ENCODE data around the gene TNPO2.

Gene TNPO2

GRCh38 chr19:12750851-12751250 lies 27.1 kb upstream of the TNPO2 start:
- peaks cover 12% of the 10 kb centered on the region; the same call in 1 of the 2 replicates for H3K36me3 ChIP-seq (ENCODE audit: insufficient read depth, low read length)
- DNase-seq (ENCODE audit: low read depth, low spot score), result no peak
- no peak overlapping the region for H3K27ac ChIP-seq
- no peak overlapping the region for H3K4me3 ChIP-seq
- H3K9me3 ChIP-seq (ENCODE audit: low read depth, low read length), result no peaks in the 10 kb centered on the region
- H3K9ac ChIP-seq (ENCODE audit: insufficient read length), result no peak overlapping the region
- no peak for TF ChIP-seq POLR2AphosphoS5 (IDR thresholded peaks at IDR 0.05; ENCODE audit: borderline replicate concordance, low read depth, low read length)
- TF ChIP-seq EZH2 (IDR thresholded peaks at IDR 0.05), result no peak

- Histone ChIP-seq H3K9me3 (ENCODE audit: low read depth, low read length) (no peaks in the 10 kb centered on the region), H3K9ac (ENCODE audit: insufficient read length) (no peak overlapping the region), H3K27ac (no peak overlapping the region), H3K4me3 (peak overlapping the region; percentile 57), H3K36me3 (ENCODE audit: insufficient read depth, low read length) (peaks cover 12% of the 10 kb centered on the region; the same call in 1 of the 2 replicates)
- no peak for TF ChIP-seq EZH2 (IDR thresholded peaks at IDR 0.05)
- TF ChIP-seq POLR2AphosphoS5 (IDR thresholded peaks at IDR 0.05; ENCODE audit: borderline replicate concordance, low read depth, low read length), result no peak
- TF ChIP-seq FOXP2 (optimal IDR thresholded peaks at IDR 0.05; ENCODE audit: control extremely low read depth, extremely low read length, insufficient read depth), result no peak
- DNase-seq (ENCODE audit: low read depth, low spot score), result no peak
Observed at GRCh38 chr19:12749938-12750521, 26.3 kb upstream of the TNPO2 start.

- no peak for DNase-seq (ENCODE audit: low read depth, low spot score)
- Histone ChIP-seq H3K36me3 (ENCODE audit: insufficient read depth, low read length) (peaks cover 12% of the 10 kb centered on the region; the same call in 1 of the 2 replicates), H3K9me3 (ENCODE audit: low read depth, low read length) (no peaks in the 10 kb centered on the region), H3K27ac (no peak overlapping the region), H3K9ac (ENCODE audit: insufficient read length) (no peak overlapping the region), H3K4me3 (no peak overlapping the region)
- no peak for TF ChIP-seq EZH2 (IDR thresholded peaks at IDR 0.05)
- TF ChIP-seq POLR2AphosphoS5 (IDR thresholded peaks at IDR 0.05; ENCODE audit: borderline replicate concordance, low read depth, low read length), result no peak
- TF ChIP-seq FOXP2 (optimal IDR thresholded peaks at IDR 0.05; ENCODE audit: control extremely low read depth, extremely low read length, insufficient read depth), result no peak
Observed at GRCh38 chr19:12748489-12748888, 24.8 kb upstream of the TNPO2 start.

- H3K9me3 ChIP-seq (ENCODE audit: low read depth, low read length), result no peaks in the 10 kb centered on the region
- H3K27ac ChIP-seq, result no peak overlapping the region
- H3K4me3 ChIP-seq, result no peak overlapping the region
- no peak for DNase-seq (ENCODE audit: low read depth, low spot score)
- TF ChIP-seq FOXP2 (optimal IDR thresholded peaks at IDR 0.05; ENCODE audit: control extremely low read depth, extremely low read length, insufficient read depth) (no peak), EZH2 (IDR thresholded peaks at IDR 0.05) (no peak), POLR2AphosphoS5 (IDR thresholded peaks at IDR 0.05; ENCODE audit: borderline replicate concordance, low read depth, low read length) (no peak)
- H3K36me3 ChIP-seq (ENCODE audit: insufficient read depth, low read length), result peaks cover 12% of the 10 kb centered on the region; the same call in 1 of the 2 replicates
- no peak overlapping the region for H3K9ac ChIP-seq (ENCODE audit: insufficient read length)
Observed at GRCh38 chr19:12745166-12745897, 21.6 kb upstream of the TNPO2 start.

- no peak for TF ChIP-seq EZH2 (IDR thresholded peaks at IDR 0.05)
- H3K27ac ChIP-seq, result no peak overlapping the region
- DNase-seq (ENCODE audit: low read depth, low spot score), result no peak
- H3K9ac ChIP-seq (ENCODE audit: insufficient read length), result peak overlapping the region; percentile 97
- peaks cover 17% of the 10 kb centered on the region for H3K36me3 ChIP-seq (ENCODE audit: insufficient read depth, low read length)
- H3K9me3 ChIP-seq (ENCODE audit: low read depth, low read length), result no peaks in the 10 kb centered on the region
- H3K4me3 ChIP-seq, result peak overlapping the region; percentile 94
Observed at GRCh38 chr19:12737835-12738351, 14.2 kb upstream of the TNPO2 start.

- no peak for TF ChIP-seq FOXP2 (optimal IDR thresholded peaks at IDR 0.05; ENCODE audit: control extremely low read depth, extremely low read length, insufficient read depth)
- peak; percentile 82 for TF ChIP-seq POLR2AphosphoS5 (IDR thresholded peaks at IDR 0.05; ENCODE audit: borderline replicate concordance, low read depth, low read length)
Observed at GRCh38 chr19:12736995-12737834, 13.5 kb upstream of the TNPO2 start, which contains the start of gene GET3. Gene GET3 (plus strand): TSS chr19:12737497. CDS start chr19:12737506, 9 bp downstream.

GRCh38 chr19:12733369-12734214 lies 9.9 kb upstream of the TNPO2 start:
- DNase-seq (ENCODE audit: low read depth, low spot score), result no peak
- peak overlapping the region; percentile 92 for H3K4me3 ChIP-seq
- H3K9ac ChIP-seq (ENCODE audit: insufficient read length), result peak overlapping the region; percentile 97
- H3K9me3 ChIP-seq (ENCODE audit: low read depth, low read length), result no peaks in the 10 kb centered on the region
- peak overlapping the region; percentile 86 for H3K27ac ChIP-seq
- peaks cover 44% of the 10 kb centered on the region for H3K36me3 ChIP-seq (ENCODE audit: insufficient read depth, low read length)
- no peak for TF ChIP-seq FOXP2 (optimal IDR thresholded peaks at IDR 0.05; ENCODE audit: control extremely low read depth, extremely low read length, insufficient read depth)
- no peak for TF ChIP-seq POLR2AphosphoS5 (IDR thresholded peaks at IDR 0.05; ENCODE audit: borderline replicate concordance, low read depth, low read length)
- TF ChIP-seq EZH2 (IDR thresholded peaks at IDR 0.05), result no peak

More at GRCh38 chr19:12736995-12737834, 13.5 kb upstream of the TNPO2 start, which contains the start of gene GET3:
- H3K27ac ChIP-seq, result peak within 1 kb of the TSS; percentile 99
- H3K9me3 ChIP-seq (ENCODE audit: low read depth, low read length), result no peaks in the 10 kb centered on the region
- peaks cover 21% of the 10 kb centered on the region for H3K36me3 ChIP-seq (ENCODE audit: insufficient read depth, low read length)
- DNase-seq (ENCODE audit: low read depth, low spot score), result peak; percentile 98
- H3K9ac ChIP-seq (ENCODE audit: insufficient read length), result peak within 1 kb of the TSS; percentile 97
- H3K4me3 ChIP-seq, result peak within 1 kb of the TSS; percentile 94

Measured in SK-N-MC (cell line).